Left cardiac atrium (tissue), 4 donors: ENCODE results near the gene TAOK2. TPM values are rescaled to one million over a fixed set of nuclear protein-coding genes. Genes with fewer than 3 reads are reported as not detected.
"Not testable (repeated sequence)": the region's sequence is repeated elsewhere in the genome, so short reads cannot be mapped to it uniquely, and the experiment has no call there.

Experiments used
- ATAC-seq, 2 donors: fragments of 200-7000 bp; cut with Tn5 transposase; one replicate each; pipeline ENCODE4 v1.9.1; 2020; ENCODE audit warnings: mild to moderate bottlenecking in 2 of 2, moderate library complexity in 2 of 2
- DNase-seq: peaks from one replicate; pipeline ENCODE4 v3.0.0-alpha.2; 2020
- intact Hi-C, 2 donors: fragments of 100-400 bp; cut with DNase I; formaldehyde crosslinking; loops; one replicate each; pipeline versions ENCODE4 v1.14.1 to v1.15.1; 2022 to 2023
- total RNA-seq, 2 donors: library from RNA; stranded (reverse); fragmentation: NEBNext Ultra II Directional; extraction: Animal tissue kit (Norgen Biotek cat#: 25700); gene quantifications; one replicate each; pipeline ENCODE4 v1.2.1, GENCODE V29; 2021
- donor health status: DM: no; HTN: yes; CAD: no.
- donor health status: DM: no; HTN: yes; CAD: no; lungs with severe emphysema.
- donor health status: DM: yes; HTN: yes; CAD: no.
- donor health status: Dilated cardiomyopathy.

Gene TAOK2
- total RNA-seq, 2 donors from 2014 or later, result 33.6 to 45.8 TPM

- ATAC-seq (peak; percentile 26 to 60), DNase-seq (no peak)
- intact Hi-C loops, result loop anchor here in 1 of 2 donors (10.0 kb wide), 1 partner anchor 324 kb away; no protein-coding TSS in a partner anchor
Observed at GRCh38 chr16:30028438-30029076, 54.9 kb downstream of the TAOK2 start.

DNA sequence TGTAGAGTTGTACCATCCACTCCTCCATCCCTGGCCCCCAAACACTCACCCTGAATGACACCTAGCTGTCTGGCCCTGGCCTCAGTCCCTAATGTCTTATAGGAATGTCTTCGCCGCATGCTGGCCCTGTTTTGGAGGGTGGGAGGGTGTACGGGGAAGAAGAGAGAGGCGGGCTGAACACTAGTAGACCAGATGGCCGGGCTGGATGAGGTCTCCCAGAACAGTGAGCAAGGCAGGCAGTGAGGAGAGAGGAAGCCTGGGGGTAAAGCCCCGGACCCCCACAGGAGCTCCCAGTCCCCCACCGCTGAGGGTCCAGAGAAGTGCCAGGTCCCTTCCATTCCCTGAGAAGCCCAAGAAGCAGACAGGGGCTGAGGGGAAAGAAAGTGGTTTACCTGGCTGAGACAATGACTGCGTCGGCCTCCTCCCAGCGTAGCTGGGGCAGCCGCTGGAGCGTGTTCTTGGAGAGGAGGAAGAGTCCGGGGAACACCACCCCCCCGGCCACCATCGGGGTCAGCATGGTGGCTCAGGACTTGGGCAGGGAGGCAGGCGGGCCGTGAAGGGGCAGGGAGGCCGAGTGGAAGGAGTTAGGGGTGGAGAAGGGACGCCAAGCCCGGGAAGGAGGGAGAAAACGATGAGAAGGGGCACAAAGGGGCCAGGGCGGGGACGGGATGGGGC lies 56.5 kb downstream of the TAOK2 start:
- no peak for ATAC-seq
- intact Hi-C loops, result no loop called here
- DNase-seq, result no peak

DNA sequence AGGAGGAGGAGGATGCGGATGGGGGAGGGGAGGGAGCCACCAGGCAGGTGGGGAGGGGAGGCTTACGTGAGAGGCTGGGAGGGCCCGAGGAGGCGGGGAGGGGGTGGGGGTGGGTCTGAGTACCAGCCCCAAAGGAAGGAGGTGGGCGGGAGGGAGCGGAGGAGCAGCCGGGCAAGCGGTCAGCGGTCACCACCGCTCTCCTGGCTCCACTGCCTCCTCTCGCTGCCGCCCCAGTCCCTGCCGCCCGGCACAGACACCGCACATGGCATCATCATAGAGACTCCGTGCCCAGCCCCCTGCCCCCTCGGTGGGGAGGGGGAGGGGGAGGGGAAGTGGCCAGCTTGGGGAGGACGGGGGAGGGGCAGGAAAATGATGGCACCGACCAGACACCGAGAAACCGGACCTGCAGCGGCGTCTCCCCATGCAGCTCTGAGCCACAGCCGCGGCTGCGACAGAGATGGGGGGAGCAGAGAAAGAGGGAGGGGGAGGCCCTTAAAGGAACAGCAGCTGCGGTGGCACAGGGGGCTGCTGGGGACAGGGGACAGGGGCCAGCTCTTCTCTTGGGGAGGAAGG lies 57.3 kb downstream of the TAOK2 start, which contains the start of gene TLCD3B:
TLCD3B (minus strand) TSS at position 431 of the 573 bp plus-strand sequence. CDS start 744 bp downstream, outside the sequence.
- peak in 1 of 2 donors; percentile 10 for ATAC-seq
- DNase-seq, result no peak
- intact Hi-C loops, result no loop called here

DNA sequence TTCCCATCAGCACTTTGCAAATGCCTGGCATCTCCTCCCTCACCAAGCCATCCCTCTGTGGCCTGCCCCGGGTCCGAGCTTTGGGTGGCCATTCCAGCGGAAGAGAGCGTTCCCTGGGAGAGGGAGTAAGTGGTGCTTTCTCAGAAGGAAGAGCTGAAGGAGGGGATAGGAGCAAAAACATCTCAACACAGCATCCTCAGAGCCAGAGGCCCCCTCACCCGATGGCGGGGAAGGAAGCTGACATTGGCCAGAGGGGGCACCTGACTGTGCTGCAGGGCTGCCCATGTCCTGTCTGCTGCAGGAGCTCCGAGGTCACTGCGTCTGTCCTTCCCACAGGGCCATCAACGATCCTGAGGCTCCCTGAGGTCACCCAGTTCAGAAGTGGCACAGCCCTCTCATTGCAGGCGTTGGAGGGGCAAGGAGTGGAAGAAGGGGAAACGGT lies 57.8 kb downstream of the TAOK2 start:
- intact Hi-C loops, result no loop called here

DNA sequence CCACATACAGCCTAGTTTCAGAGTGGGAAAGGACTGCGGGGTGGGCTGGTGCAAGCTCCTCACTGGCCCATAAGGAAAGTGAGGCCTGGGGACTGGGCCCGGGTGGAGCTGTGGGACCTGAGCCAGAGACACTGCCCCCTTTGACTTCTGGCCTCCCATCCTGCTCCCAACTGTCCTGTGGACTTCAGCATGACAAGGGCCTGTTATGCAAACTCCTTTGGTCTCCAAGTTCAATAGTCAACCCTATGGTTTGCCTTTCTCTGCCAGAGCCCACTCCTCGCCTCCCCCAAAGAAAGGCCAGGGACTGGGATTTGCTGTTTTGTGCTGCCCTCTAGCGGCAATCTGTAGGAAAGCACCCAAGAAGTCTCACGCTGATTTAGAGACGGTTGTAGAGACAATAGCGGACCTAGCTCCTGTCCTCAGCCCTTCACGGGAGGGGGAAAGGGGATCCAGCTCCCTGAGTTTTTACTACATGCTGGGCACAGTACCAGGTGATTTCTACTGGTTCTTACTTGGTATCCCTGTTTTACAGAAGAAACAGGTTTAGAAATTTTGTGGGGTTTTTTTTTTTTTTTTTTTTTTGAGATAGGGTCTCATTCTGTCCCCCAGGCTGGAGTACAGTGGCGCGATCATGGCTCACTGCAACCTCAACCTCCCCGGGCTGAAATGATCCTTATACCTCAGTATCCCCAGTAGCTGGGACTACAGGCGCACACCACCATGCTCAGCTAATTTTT lies 58.6 kb downstream of the TAOK2 start:
- peak; percentile 41 for DNase-seq
- peak; percentile 29 to 32 for ATAC-seq
- intact Hi-C loops, result no loop called here

More for the DNA sequence above, 57.8 kb downstream of the TAOK2 start:
- DNase-seq, result no peak
- ATAC-seq, result no peak

DNA sequence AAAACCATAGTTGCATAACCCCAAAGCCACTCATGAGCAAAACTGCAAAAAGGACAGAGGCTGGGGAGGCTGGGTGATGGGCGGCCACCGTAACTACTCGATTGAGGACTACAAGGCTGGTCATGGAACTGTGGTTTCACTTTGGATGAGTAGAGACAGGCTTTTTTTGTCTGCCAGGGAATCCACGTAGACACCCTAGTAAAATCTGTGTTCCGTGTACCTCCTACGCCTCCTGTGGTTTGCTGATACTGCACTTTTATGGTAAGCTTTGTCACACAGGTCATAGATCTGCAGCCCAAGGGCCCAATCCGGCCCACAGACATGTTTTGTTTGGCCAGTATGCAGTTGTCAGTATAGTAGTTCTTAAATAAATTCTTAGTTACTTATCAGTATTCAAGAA lies 59.6 kb downstream of the TAOK2 start:
- DNase-seq, result no peak
- intact Hi-C loops, result no loop called here
- no peak for ATAC-seq

- ATAC-seq (no peak), DNase-seq (no peak)
- intact Hi-C loops, result loop anchor here in 1 of 2 donors (10.0 kb wide), 1 partner anchor 55 kb away; the partner anchor contains the start of genes TBX6 and YPEL3
Observed at GRCh38 chr16:30040221-30040620, 66.6 kb downstream of the TAOK2 start.

DNA sequence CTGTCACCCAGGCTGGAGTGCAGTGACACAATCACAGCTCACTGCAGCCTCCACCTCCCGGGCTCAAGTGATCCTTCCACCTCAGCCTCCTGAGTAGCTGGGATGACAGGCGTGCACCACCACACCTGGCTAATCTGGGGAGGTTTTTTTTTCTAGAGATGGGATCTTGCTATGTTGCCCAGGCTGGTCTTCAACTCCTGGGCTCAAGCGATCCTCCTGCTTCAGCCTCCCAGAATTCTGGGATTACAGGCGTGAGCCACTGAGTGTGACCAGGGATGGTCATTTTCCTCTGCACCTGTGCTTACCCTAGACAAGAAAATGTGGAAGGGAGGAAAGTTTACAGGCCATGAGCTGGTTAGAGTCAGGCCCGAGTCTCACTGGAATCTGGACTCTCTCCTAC lies 67.0 kb downstream of the TAOK2 start:
- not testable (repeated sequence) for ATAC-seq, DNase-seq
- intact Hi-C loops, result loop anchor here in 1 of 2 donors (10.0 kb wide), 1 partner anchor 54 kb away; the partner anchor contains the start of genes TBX6 and YPEL3

DNA sequence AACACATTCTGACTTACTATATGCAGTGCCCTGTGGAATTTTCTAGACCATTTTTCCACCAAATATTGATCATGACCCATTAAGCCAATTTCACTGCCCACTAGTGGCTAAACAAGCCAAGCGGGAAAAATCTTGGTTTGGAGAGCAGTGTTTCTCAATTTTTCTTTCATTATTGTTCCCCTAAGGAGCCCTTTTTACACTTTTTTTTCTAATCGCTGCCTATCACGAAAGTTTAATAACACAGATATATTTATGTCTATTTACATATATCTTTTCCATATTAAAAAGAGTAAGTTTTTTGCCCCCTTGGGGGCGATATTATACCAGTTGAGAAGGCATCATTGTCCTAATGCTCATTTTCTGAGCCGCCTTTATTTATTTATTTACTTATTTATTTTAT lies 68.2 kb downstream of the TAOK2 start:
- intact Hi-C loops, result loop anchor here in 1 of 2 donors (10.0 kb wide), 1 partner anchor 53 kb away; the partner anchor contains the start of genes TBX6 and YPEL3
- DNase-seq (no peak), ATAC-seq (no peak)

Other genes with a start within 250 kb of the TAOK2 start
- gene C16orf54, start 227.9 kb upstream of the TAOK2 start, total RNA-seq, result 1 to 10 TPM; 1.3 to 1.7 TPM
- not detected for gene ZG16, start 195.6 kb upstream of the TAOK2 start, total RNA-seq
- gene KIF22, start 183.1 kb upstream of the TAOK2 start, total RNA-seq, result 10 to 100 TPM; 22.1 to 30.1 TPM
- gene MAZ, start 167.3 kb upstream of the TAOK2 start, total RNA-seq, result 10 to 100 TPM; 84.8 to 96.7 TPM
- 1 to 10 TPM; 2.2 to 3.0 TPM for gene PRRT2, start 161.7 kb upstream of the TAOK2 start, total RNA-seq
- 10 to 100 TPM; 15.1 to 16.6 TPM for gene PAGR1, start 157.7 kb upstream of the TAOK2 start, total RNA-seq
- 10 to 100 TPM; 72.7 to 82.4 TPM for gene MVP, start 153.4 kb upstream of the TAOK2 start, total RNA-seq
- 10 to 100 TPM; 88.8 to 90.8 TPM for gene CDIPT, start 110.6 kb upstream of the TAOK2 start, total RNA-seq
- 1 to 10 TPM in 1 of 2 donors, under 1 TPM in 1; 0.82 to 1.8 TPM for gene SEZ6L2, start 74.3 kb upstream of the TAOK2 start, total RNA-seq
- gene ASPHD1, start 73.4 kb upstream of the TAOK2 start, total RNA-seq, result 1 to 10 TPM in 1 of 2 donors, under 1 TPM in 1; 0.59 to 1.0 TPM
- 10 to 100 TPM in 1 of 2 donors, 1 to 10 TPM in 1; 7.6 to 10.1 TPM for gene KCTD13, start 47.6 kb upstream of the TAOK2 start, total RNA-seq
- 10 to 100 TPM; 73.8 to 78.8 TPM for gene TMEM219, start 11.8 kb upstream of the TAOK2 start, total RNA-seq
- 10 to 100 TPM; 13.0 to 18.4 TPM for gene HIRIP3, start 21.7 kb downstream of the TAOK2 start, total RNA-seq
- 10 to 100 TPM; 33.6 to 35.9 TPM for gene INO80E, start 22.4 kb downstream of the TAOK2 start, total RNA-seq
- under 1 TPM; 0.63 to 0.77 TPM for gene DOC2A, start 37.2 kb downstream of the TAOK2 start, total RNA-seq
- not detected for gene C16orf92, start 49.3 kb downstream of the TAOK2 start, total RNA-seq
- gene TLCD3B, start 57.4 kb downstream of the TAOK2 start, total RNA-seq, result not detected
- 1,000 to 10,000 TPM; 2,548 to 2,783 TPM for gene ALDOA, start 91.9 kb downstream of the TAOK2 start, total RNA-seq
- gene PPP4C, start 102.1 kb downstream of the TAOK2 start, total RNA-seq, result 10 to 100 TPM; 34.2 to 41.1 TPM
- under 1 TPM; 0.55 to 0.80 TPM for gene TBX6, start 118.1 kb downstream of the TAOK2 start, total RNA-seq
- 10 to 100 TPM; 39.5 to 54.1 TPM for gene YPEL3, start 122.3 kb downstream of the TAOK2 start, total RNA-seq
- 1 to 10 TPM; 2.6 to 3.4 TPM for gene GDPD3, start 139.7 kb downstream of the TAOK2 start, total RNA-seq
- gene MAPK3, start 149.4 kb downstream of the TAOK2 start, total RNA-seq, result 10 to 100 TPM; 56.9 to 59.6 TPM
- 10 to 100 TPM; 14.8 to 32.0 TPM for gene CORO1A, start 209.7 kb downstream of the TAOK2 start, total RNA-seq
- 10 to 100 TPM; 71.4 to 84.6 TPM for gene BOLA2B, start 219.8 kb downstream of the TAOK2 start, total RNA-seq
- 10 to 100 TPM; 18.7 to 24.8 TPM for gene SLX1A, start 220.0 kb downstream of the TAOK2 start, total RNA-seq
- gene SULT1A3, start 225.4 kb downstream of the TAOK2 start, total RNA-seq, result 10 to 100 TPM; 12.0 to 22.6 TPM